GM19099 (cell line): ENCODE measurements around the gene MED27.

ENCODE experiments used
- POLR2A ChIP-seq: IDR thresholded peaks from 3 replicates; pipeline ENCODE4 v1.6.1; 2011; ENCODE audit warnings: low read depth; ENCODE audit not compliant: insufficient read length; ENCODE audit errors: extremely low read depth

MED27 gene

GRCh38 chr9:132003896-132004295, 75.8 kb downstream of the MED27 start:
- TF ChIP-seq POLR2A = no peak

DNA sequence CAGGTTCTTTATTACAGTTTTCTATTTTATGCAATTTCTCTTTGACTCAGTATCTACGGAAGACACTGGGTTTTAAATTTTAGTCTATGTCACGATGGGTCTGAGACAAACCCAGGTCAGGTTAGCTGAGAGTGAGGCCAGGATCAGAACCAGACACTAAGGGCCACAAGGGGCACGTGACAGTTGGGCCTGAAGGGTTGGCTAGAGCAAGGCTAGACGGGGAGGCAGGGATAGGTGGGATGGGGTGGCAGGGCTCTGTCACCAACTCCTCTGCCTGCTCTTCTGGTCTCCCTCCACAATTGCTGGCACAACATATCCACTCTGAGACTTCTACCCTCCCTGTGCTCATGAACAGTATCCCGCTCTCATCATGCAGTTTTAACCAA, 76.4 kb downstream of the MED27 start:
- no peak for TF ChIP-seq POLR2A

GRCh38 chr9:132002643-132003318, 76.9 kb downstream of the MED27 start:
- TF ChIP-seq POLR2A = no peak

DNA sequence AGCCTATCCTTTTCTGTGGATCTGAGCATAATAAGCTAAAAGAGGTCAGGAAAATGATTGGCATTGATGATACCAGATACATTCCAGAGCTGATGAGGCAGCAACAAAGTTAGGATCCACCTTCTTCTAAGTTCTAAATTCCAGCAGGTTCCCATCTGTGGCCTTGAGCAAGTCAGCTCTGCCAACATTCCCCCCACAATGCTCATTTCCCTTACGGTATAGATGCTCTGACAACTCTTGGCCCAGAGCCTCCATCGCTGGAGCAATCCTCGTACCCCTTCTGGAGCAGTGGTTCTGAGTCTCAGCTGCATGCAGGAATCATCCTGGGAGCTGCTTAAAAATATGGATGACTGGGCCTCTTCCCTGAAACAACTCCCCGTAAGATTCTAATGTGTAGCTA, 78.1 kb downstream of the MED27 start:
- TF ChIP-seq POLR2A = no peak

DNA sequence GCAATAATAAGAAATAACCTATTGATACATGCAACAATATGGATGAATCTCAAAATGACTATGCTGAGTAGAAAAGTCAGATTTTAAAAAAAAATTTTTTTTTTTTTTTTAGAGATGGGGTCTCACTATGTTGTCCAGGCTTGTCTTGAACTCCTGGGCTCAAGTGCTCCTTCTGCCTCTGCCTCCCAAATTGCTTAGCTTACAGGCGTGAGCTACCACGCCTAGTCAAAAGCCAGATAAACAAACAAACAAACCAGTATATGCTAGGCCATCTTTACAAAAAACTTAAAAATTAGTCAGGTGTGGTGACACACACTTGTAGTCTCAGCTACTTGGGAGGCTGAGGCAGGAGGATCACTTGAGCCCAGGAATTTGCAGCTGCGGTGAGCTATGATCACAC, 79.0 kb downstream of the MED27 start:
- TF ChIP-seq POLR2A = no peak

- TF ChIP-seq POLR2A = no peak
Measured at GRCh38 chr9:131999692-132000551, 79.7 kb downstream of the MED27 start.

DNA sequence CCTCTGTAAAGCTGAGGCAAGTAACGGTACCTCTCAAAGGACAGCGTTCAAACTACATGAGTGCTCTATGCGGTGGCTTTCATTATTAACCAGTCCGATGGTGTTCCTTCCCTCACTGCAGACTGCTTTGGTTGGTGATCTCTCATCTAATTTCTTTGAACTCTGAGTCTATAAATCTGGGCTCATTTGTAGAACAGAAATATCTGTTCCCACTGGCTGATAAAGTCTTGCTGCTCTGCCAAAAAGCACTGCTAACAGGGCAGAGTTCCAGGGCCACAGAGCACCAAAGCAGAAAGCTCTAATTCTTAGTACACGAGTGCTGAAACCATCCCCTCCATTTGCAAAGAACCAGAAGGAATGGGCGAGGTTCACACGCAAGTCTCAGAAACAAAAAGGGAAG, 81.9 kb downstream of the MED27 start:
- TF ChIP-seq POLR2A = no peak

DNA sequence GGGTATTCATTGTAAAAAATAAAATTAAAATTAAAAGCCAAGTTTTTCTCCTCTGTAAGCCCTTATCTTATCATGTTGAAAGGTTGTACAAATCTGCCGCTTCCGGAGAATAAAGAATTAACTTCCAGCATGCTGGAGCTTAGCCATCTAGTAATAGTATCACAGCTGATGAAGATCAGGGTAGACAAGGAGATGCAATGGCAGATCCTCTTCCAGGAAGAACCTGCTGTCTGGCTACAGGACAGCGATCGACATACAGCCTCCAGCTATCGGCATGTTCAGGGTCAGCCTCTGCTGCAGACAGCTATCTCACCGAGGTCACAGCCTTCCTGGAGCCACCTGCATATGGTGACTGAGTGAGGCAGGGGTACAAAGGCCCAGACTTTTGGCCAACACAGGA, 82.6 kb downstream of the MED27 start:
- no peak for TF ChIP-seq POLR2A

- TF ChIP-seq POLR2A = no peak
Measured at GRCh38 chr9:131995382-131995781, 84.3 kb downstream of the MED27 start.

DNA sequence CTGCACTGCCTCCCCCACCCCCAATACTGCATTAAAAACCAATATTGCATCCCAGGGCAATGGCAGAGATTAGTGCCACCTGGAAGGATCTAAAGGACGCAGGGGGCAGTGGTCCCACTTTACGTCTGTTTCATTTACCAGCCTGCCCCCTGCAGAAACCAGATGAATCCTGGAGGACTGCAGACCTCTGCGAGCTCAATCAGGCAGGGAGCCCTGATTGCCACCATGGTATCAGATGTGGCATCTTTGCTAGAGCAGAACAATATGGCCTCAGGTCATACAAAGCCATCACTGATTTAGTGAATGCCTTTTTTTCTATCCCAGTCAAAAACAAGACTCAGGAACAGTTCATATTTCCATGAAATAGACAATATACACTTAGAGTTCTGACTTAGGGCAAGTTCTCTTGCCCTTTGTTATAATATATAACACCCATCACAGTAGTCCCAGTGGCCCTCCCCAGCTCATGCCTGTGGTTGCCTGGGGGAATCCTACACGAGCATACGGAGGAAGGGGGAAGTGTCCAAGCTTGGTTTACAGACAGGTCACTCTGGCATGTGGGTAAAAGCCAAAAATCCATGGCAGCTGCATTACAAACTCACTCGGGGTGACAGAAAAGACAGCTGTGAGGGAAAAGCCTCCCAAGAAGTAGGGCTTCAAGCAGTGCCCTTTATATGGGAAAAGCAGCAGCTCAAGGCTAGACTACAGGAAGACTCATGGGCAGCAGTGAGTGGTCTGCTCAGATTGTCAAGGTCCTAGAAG, 85.1 kb downstream of the MED27 start:
- no peak for TF ChIP-seq POLR2A

- TF ChIP-seq POLR2A = no peak
Measured at GRCh38 chr9:131992906-131993657, 86.6 kb downstream of the MED27 start.

DNA sequence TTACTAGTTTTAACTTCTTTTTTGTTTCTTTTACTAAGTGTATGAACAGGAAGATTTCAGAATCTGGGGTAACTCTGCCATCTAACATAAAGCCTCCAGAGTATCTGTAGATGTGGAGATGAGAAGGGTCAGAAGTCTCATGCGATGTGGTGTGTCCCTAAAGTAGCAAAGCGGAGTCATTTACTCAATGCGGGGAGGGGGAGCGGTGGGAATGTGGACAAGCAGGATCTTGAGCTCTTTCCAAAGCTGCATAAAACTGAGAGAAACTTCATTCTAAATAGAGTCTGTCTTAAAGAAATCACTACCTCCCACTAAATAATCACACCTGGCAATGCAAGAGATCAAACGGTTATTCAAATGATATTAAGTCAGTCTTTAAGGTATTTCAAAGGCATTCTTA, 92.4 kb downstream of the MED27 start:
- no peak for TF ChIP-seq POLR2A

DNA sequence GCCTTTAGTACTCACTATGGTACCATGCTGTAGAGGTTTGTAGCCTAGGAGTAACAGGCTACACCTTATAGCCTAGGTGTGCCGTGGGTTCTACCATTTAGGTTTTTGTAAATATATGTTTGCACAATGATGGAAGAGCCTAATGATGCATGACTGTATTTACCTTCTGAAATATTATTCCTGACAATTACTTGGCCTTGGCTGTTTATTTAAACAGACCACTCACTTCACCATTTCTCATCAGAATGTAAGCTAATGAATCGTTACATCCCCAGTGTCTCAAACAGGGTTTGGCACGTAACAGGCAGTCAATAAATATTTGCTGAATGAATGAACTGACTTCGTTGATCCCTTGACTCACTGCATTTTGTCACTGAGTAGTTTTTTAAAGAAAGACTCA, 93.1 kb downstream of the MED27 start:
- TF ChIP-seq POLR2A = no peak

- no peak for TF ChIP-seq POLR2A
Measured at GRCh38 chr9:131986089-131986488, 93.6 kb downstream of the MED27 start.

GRCh38 chr9:131984564-131984963, 95.1 kb downstream of the MED27 start:
- no peak for TF ChIP-seq POLR2A

DNA sequence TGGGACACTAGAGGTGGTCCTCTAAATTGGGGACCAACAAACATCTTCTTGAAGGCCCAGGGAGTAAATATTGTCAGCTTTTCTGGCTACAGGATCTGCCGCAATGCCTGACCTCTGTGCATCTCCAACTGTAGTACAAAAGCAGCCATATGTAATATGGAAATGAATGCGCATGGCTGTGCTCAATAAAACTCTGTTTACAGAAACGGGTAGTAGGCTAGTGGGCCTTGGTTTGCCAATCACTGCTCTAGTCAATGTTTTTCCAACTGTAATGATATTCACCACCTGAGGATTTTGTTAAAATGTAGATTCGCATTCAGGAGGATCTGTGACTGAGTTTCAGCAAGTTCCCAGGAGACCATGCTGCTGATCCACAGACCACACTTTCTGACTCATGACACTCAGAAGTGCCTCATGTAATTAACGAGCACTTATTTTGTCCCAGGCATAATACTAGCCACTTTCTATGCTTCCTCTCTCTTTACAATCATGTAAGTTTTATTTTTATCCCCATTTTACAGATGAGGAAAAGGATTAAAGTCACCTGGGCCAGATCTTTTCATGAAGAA, 96.9 kb downstream of the MED27 start:
- TF ChIP-seq POLR2A = no peak
